ENCODE data around the gene RELA. TPM values are rescaled to one million over a fixed set of nuclear protein-coding genes. Genes with fewer than 3 reads are reported as not detected.

The RELA gene
- total and polyA plus RNA-seq, 2 of the 13 experiments (the other 11 are each of a cell fraction or from before 2014, with no cell fraction given) = 21.4 to 40.5 TPM

DNA sequence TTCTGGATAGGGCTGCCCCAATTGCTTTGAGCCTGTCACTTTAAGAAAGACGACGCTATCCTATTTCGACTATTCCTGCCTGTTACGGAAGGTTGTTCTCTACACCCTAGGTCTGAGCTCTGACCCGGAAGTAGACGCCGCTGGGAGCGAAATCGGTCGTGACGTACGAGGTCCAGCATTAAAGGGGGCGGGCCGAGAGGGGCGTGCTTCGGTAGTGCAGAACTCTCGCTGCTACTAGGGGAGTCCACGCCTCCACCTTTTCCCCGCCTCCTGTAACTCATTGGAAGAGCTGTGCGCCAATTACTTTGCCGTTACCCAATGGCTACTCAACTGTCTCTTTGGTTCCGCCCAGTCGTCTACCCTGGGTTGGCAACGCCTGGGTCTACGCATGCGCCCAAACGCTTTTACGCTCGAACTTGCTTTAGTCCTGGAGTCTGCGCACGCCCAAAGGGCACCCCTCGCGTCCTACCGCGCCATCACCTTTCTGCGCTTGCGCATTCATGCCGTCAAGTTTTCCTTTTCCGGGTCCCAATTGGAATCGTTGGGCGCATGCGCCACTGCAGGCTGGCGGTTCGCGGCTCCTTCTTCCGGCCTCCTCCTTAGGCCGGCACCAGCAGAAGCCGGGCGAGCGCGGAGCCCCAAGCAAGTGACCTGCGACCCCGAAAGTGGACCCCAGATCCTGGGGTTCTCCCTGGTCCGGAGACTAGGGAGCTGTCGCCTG is 47.3 kb downstream of the RELA start, which contains the start of gene PCNX3 (continued):
- TF ChIP-seq BRCA1 (CRISPR knock-in tag; IDR thresholded peaks at IDR 0.05) (no peak), MED1 (CRISPR knock-in tag; IDR thresholded peaks at IDR 0.05) (peak; percentile 67), THAP7 (CRISPR knock-in tag; IDR thresholded peaks at IDR 0.05) (no peak), FOXJ3 (CRISPR knock-in tag; IDR thresholded peaks at IDR 0.05; ENCODE audit: borderline replicate concordance) (no peak), THAP11 (CRISPR knock-in tag; IDR thresholded peaks at IDR 0.05) (peak; percentile 96), ZNF543 (CRISPR knock-in tag; IDR thresholded peaks at IDR 0.05) (0 out of 2 replicates have a peak, but pooled peaks have one; percentile 38), ZNF383 (CRISPR knock-in tag; IDR thresholded peaks at IDR 0.05; ENCODE audit: borderline replicate concordance) (no peak), TEAD2 (CRISPR knock-in tag; IDR thresholded peaks at IDR 0.05) (no peak), SIX4 (CRISPR knock-in tag; IDR thresholded peaks at IDR 0.05) (no peak), RBM22 (optimal IDR thresholded peaks at IDR 0.05; ENCODE audit: low read length) (peak; percentile 44), ZNF496 (CRISPR knock-in tag; IDR thresholded peaks at IDR 0.05; ENCODE audit: insufficient replicate concordance) (no peak), RXRA (CRISPR knock-in tag; IDR thresholded peaks at IDR 0.05) (no peak; the same call in 1 of the 2 replicates), ZSCAN29 (CRISPR knock-in tag; conservative IDR thresholded peaks at IDR 0.05) (no peak), ZKSCAN1 (IDR thresholded peaks at IDR 0.05; ENCODE audit: low read length) (no peak), ZNF558 (CRISPR knock-in tag; IDR thresholded peaks at IDR 0.05; ENCODE audit: borderline replicate concordance) (no peak), SIN3B (IDR thresholded peaks at IDR 0.05; ENCODE audit: low read length) (0 out of 2 replicates have a peak, but pooled peaks have one; percentile 36), ZBTB3 (CRISPR knock-in tag; IDR thresholded peaks at IDR 0.05; ENCODE audit: borderline replicate concordance, low read depth) (no peak), SMARCE1 (IDR thresholded peaks at IDR 0.05; ENCODE audit: borderline replicate concordance) (no peak), HBP1 (CRISPR knock-in tag; IDR thresholded peaks at IDR 0.05; ENCODE audit: low read depth) (peak; percentile 69; the same call in 1 of the 2 replicates), MBNL3 (CRISPR knock-in tag; conservative IDR thresholded peaks at IDR 0.05) (no peak), HES4 (CRISPR knock-in tag; IDR thresholded peaks at IDR 0.05; ENCODE audit: borderline replicate concordance) (no peak), KDM6A (CRISPR knock-in tag; IDR thresholded peaks at IDR 0.05; ENCODE audit: low read depth) (no peak), ZNF556 (CRISPR knock-in tag; IDR thresholded peaks at IDR 0.05; ENCODE audit: borderline replicate concordance) (no peak), RARA (CRISPR knock-in tag; IDR thresholded peaks at IDR 0.05) (no peak), ZNF430 (CRISPR knock-in tag; IDR thresholded peaks at IDR 0.05) (no peak), POLR2A (IDR thresholded peaks at IDR 0.05; ENCODE audit: insufficient read depth in 1 of 2, low read depth in 2 of 2, low read length in 2 of 2) (peak in 1 of 2 experiments; percentile 44; a peak in 2 of 4 replicates), ZNF232 (CRISPR knock-in tag; IDR thresholded peaks at IDR 0.05; ENCODE audit: borderline replicate concordance) (no peak)
- TF ChIP-seq, protein P1, sequence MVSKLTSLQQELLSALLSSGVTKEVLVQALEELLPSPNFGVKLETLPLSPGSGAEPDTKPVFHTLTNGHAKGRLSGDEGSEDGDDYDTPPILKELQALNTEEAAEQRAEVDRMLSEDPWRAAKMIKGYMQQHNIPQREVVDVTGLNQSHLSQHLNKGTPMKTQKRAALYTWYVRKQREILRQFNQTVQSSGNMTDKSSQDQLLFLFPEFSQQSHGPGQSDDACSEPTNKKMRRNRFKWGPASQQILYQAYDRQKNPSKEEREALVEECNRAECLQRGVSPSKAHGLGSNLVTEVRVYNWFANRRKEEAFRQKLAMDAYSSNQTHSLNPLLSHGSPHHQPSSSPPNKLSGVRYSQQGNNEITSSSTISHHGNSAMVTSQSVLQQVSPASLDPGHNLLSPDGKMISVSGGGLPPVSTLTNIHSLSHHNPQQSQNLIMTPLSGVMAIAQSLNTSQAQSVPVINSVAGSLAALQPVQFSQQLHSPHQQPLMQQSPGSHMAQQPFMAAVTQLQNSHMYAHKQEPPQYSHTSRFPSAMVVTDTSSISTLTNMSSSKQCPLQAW (CRISPR knock-in tag; IDR thresholded peaks at IDR 0.05) = peak; percentile 14; the same call in 1 of the 2 replicates
- TF ChIP-seq, protein P2, sequence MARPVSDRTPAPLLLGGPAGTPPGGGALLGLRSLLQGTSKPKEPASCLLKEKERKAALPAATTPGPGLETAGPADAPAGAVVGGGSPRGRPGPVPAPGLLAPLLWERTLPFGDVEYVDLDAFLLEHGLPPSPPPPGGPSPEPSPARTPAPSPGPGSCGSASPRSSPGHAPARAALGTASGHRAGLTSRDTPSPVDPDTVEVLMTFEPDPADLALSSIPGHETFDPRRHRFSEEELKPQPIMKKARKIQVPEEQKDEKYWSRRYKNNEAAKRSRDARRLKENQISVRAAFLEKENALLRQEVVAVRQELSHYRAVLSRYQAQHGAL (CRISPR knock-in tag; IDR thresholded peaks at IDR 0.05; ENCODE audit: not compliant biosample characterization) = no peak

All from HepG2 (cell line).